ACHN (cell line): ENCODE data around the gene MSRB2.
A peak's percentile ranks its signal among the peaks of the same experiment; 100 is the strongest.
"Not testable (repeated sequence)": the region's sequence is repeated elsewhere in the genome, so short reads cannot be mapped to it uniquely, and the experiment has no call there.

Experiments
- DNase-seq: peaks from one replicate; pipeline ENCODE4 v3.0.0-alpha.2; 2015
- in situ Hi-C: cut with HindIII; loops from 2 replicates; pipeline ENCODE4 v1.10.0; 2017; ENCODE audit warnings: low sequenced_read_pairs, low pct_ligation_motif_present, low pct_unique_long_range_greater_than_20kb

MSRB2 gene

GRCh38 chr10:23067939-23068775 is 27.2 kb upstream of the MSRB2 start:
- in situ Hi-C loops, result no loop called here
- DNase-seq, result peak; percentile 56

DNA sequence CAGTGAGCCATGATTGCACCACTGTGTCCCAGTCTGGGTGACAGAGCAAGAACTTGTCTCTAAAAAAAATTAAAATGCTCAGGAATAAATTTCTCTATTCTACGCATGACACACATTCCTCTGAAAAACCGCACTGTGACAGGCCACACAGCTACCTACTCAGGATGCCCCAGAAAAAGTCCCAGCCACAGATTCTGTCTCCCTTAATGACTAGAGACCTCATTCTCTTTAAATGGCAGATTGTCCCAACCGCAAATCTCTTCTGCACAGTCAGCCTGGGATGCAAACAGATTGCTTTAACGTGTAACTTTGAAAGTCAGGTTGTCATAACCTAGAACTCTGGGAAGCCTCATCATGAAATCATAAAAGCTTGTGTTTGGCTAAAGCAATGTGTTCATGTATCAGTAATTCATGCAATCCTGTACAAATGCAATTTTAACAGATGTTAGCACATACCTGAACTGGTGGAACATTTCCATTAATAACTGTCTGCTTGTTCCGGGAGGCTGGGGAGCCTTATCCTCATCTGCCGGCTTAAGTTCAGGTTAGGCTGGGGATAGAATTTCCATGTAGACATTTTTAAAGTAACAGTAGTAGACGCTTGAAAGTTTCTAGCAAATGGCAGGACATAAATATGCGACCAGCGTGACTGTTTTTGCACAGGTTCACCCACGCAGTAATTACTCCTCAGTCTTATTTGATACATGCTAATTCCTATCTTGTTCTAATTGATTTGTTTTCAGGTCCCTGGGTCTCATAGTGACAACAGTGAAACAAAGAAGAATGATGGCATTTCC is 26.2 kb upstream of the MSRB2 start:
- DNase-seq, result no peak
- in situ Hi-C loops, result no loop called here

DNA sequence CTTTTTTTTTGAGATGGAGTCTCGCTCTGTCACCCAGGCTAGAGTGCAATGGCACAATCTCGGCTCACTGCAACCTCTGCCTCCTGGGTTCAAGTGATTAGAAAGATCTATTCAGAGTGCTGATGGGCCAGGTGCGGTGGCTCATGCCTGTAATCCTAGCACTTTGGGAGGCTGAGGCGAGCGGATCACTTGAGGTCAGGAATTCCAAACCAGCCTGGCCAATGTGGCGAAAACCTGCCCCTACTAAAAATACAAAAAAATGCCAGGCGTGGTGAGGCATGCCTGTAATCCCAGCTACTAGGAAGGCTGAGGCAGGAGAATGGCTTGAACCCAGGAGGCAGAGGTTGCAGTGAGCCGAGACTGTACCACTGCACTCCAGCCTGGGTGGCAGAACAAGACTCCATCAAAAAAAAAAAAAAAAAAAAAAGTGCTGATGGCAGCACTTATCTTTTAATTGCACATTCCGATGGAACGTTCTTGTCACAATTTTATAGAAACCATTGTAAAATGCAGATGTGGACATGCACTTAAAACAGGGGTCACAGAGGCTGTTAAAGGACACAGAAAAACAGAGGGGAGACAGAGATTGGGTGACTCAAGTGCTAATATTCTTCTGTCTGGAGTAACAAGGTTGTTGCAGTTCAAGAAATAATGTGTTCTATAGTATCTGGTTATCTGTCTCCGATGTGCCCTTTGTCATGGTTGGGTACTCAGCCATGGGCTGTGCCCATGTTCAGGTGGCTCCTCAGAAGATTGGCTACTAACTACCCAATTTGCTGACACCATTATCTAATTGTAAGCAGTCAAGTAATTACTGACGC is 25.1 kb upstream of the MSRB2 start:
- in situ Hi-C loops, DNase-seq: not testable (repeated sequence)

DNA sequence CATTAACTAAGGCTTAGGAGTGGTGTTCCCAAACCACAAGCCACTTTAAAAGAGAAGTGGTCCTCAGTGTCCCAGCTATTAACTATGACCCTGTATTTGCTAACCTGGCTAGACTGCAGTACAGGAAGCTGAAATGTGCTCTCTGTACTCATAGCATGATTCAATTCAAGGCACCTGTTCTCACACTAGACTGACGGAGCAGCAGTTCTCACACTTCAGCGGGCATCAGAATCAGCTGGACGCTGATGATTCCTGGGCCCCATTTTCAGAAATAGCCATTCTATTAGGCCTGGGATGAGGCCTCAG is 24.5 kb upstream of the MSRB2 start:
- DNase-seq, result no peak
- in situ Hi-C loops, result no loop called here

DNA sequence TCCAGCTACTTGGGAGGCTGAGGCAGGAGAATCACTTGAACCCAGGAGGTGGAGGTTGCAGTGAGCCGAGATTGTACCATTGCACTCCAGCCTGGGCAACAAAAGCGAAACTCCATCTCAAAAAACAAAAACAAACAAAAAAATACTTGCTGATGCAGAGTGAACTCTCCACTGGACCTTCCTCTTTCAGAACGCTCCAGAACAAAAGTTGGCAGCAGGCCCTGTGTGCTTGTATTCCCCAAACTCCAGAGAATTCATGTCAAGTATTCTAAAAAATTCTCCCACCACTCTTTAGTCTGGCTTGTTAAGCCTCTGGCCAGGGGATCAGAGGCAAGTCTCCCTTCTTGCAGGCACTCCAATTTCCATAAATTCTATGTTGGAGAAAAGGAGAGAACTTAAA is 22.8 kb upstream of the MSRB2 start:
- DNase-seq, in situ Hi-C loops: not testable (repeated sequence)

GRCh38 chr10:23073527-23073926 is 21.9 kb upstream of the MSRB2 start:
- no peak for DNase-seq
- in situ Hi-C loops, result no loop called here

DNA sequence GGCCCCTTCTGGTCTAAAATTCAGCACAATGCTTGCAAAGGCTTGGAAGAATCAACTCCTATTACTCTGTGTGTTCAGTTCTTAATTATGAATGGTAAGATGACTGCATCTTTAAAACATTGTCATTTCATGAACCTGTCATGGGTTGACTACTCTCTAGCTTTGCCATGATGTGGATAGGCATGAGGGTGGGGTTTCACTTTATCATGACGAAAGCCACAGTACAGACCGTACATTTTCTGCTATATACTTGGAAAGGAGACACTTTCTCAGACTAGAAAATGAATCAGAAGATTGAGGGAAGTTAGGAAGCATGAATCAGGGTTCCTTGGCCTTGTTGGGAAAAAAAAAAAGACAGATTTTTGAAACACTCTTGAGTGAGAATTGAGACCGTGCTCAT is 19.7 kb upstream of the MSRB2 start:
- no peak for DNase-seq
- in situ Hi-C loops, result no loop called here

- in situ Hi-C loops, result no loop called here
These were observed 17.3 kb upstream of the MSRB2 start for GRCh38 chr10:23078114-23078513.

DNA sequence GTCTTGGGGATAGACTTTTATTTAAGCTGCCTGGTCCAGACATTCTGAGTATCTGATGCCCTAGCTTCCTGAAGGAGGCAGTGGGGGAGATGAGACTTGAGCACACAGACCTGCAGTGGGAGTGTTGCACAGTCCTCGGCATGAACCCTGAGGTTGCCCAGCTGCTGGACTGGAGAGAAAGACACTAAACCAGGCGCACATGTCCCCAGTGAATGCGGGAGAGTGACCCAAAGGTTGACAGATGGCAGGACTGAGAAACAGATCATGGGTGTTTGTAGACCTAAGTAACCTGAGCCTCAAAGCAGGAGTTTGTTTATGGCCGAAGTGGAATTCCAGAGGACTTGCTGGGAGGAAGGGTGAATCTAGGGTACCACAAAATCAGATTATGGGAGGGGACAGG is 15.7 kb upstream of the MSRB2 start:
- in situ Hi-C loops, result no loop called here
- no peak for DNase-seq

More at GRCh38 chr10:23078114-23078513, 17.3 kb upstream of the MSRB2 start:
- DNase-seq, result no peak

- no peak for DNase-seq
- in situ Hi-C loops, result no loop called here
These were observed 15.1 kb upstream of the MSRB2 start for GRCh38 chr10:23080262-23080661.

- no peak for DNase-seq
- in situ Hi-C loops, result no loop called here
These were observed 14.1 kb upstream of the MSRB2 start for GRCh38 chr10:23081221-23081750.

GRCh38 chr10:23081891-23082290 is 13.5 kb upstream of the MSRB2 start:
- peak; percentile 5 for DNase-seq
- in situ Hi-C loops, result no loop called here

DNA sequence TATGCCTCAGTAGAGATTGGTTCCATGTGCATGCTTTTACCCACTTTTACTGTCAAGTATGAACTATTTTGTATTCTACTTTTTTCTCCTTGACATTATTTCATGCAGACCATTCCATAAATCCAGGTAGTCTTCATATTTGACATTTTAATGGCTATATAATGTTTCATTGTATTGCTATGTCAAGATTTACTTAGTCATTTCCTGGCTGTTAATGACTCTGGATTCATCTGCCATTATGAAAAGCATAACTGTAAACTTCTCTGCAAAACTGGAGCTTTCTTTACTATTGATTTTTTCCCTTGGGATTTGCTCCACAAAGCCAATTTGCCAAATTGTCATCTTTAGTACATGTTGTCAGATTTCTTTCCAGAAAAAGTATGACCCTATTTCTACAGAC is 6.8 kb upstream of the MSRB2 start:
- in situ Hi-C loops, result no loop called here
- DNase-seq, result no peak

- DNase-seq, result no peak
- in situ Hi-C loops, result no loop called here
These were observed 484 bp upstream of the MSRB2 start for GRCh38 chr10:23094786-23095403.

DNA sequence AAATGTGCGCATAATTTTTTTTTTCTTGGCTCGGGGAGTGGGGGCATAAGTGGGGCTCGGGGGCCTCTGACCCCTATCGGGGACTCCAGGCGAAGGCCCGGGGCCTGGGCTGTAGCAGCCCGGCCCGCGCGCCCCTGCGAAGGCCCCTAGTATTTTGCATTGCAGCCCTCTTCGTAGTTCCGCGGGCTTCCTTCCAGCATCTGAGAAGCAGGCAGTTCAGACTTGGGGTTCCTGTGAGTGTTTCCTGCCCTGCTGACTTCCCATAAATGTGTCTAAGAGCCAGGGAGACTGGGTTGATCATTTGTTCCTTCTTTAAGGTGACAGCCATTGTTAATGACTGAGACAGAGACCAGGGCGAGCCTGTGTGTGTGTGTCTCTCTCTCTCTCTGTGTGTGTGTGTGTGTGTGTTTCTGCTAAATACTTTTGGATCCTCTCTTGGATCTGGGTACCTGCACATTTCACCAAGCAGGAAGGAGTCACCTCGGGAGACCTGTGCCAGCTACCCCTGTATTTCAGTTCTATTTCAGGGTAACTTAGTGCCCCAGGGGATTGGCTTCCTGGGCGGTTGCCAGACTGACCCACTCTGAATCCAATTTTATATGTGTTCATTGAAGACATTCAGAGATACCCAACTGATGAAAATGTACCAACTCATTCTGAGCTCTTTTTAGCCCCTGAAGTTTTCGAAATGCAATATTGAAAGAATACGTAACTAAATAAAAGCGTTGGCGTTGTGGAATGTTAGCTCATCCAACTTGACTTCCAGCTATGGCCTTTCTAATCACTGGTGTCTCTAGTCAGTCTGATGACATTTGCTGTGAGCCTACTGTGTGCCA is 805 bp downstream of the MSRB2 start:
- peak; percentile 21 for DNase-seq
- in situ Hi-C loops, result no loop called here

DNA sequence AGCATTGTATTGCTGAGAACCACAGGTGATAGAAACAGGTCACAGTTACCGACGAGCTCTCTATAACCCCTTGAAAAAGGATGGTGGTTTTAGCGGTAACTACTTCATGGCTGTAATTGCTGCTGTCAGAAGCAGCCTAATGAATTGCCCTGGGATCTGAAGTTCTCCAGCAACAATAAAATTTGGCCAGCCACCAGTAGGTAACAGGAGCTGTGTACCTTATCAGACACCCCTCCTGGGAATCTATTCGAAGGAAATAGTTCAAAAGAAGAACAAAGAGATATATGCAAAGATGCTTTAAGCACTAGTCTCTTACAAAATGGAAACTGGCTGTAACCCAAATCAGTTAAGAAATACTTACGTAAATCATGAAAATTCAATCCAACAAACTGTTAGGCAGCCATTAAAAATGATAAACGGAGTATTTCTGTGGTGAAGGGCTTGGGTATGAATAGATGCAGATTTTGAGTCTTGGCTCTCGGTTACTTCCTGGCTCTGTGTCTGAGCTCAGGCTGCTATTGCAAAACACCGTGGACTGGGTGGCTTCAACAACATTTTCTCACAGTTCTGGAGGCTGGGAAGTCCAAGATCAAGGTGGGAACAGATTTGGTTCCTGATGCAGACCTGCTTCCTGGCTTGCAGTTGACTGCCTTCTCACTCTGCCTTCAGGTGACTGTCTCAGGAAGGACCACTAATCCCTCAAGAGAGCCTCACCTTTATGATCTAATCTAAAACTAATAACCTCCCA is 1.6 kb downstream of the MSRB2 start:
- in situ Hi-C loops, result no loop called here
- DNase-seq, result no peak

DNA sequence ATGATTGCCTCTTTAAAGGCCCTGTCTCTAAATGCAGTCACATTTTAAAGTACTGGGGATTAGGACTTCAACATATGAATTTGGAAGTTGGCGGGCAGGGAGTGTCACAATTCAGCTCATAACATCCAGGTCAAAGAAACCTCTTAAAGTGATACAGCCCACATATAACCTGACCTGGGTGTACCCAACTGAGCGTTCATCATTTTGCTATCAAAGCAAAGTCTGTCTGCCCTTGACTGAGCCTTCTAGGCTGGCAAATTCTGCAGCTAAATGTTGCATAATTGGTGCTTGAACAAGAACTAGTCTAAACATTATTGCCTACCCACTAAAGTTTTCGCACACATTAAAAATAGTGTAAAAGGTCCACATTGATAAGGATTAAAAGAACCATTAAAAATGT is 3.7 kb downstream of the MSRB2 start:
- in situ Hi-C loops, result no loop called here
- DNase-seq, result no peak
